ENCODE results near the gene GLYAT.

DNA sequence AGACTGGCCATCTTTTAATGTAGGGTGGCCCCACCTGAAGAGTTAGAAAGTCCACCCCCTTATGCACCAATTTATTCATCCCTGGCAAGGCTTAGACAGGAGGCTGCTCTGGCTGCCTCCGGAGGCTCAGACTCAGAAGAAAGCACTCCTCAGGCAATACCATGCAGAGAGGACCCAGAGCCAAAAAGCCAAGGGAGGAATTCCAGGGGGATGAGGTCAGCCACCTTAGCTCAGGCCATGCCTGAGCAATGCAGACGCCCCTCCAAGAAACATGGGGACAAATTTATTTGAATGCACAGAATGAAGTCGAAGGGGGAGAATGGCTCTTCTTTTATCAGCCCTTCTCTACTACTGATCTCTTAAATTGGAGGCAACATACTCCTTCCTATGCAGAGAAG, 39.7 kb upstream of the GLYAT start:
- TF ChIP-seq, protein P1, sequence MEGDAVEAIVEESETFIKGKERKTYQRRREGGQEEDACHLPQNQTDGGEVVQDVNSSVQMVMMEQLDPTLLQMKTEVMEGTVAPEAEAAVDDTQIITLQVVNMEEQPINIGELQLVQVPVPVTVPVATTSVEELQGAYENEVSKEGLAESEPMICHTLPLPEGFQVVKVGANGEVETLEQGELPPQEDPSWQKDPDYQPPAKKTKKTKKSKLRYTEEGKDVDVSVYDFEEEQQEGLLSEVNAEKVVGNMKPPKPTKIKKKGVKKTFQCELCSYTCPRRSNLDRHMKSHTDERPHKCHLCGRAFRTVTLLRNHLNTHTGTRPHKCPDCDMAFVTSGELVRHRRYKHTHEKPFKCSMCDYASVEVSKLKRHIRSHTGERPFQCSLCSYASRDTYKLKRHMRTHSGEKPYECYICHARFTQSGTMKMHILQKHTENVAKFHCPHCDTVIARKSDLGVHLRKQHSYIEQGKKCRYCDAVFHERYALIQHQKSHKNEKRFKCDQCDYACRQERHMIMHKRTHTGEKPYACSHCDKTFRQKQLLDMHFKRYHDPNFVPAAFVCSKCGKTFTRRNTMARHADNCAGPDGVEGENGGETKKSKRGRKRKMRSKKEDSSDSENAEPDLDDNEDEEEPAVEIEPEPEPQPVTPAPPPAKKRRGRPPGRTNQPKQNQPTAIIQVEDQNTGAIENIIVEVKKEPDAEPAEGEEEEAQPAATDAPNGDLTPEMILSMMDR (IDR thresholded peaks at IDR 0.05) = no peak
- TF ChIP-seq POLR2A (IDR thresholded peaks at IDR 0.05) (no peak), POLR2AphosphoS5 (IDR thresholded peaks at IDR 0.05) (no peak)

All from gastroesophageal sphincter (tissue), 3 donors.